HEK293T (cell line): ENCODE measurements around the gene MRPS6.

Experiments used
- BHLHE40 ChIP-seq: fragments of 450-650 bp; IDR thresholded peaks from 2 replicates; pipeline ENCODE4 v1.6.1; 2016; ENCODE audit warnings: mild to moderate bottlenecking, moderate library complexity, borderline replicate concordance
- FOXK2 ChIP-seq: fragments of 450-650 bp; IDR thresholded peaks from 2 replicates; pipeline ENCODE4 v1.6.1; 2016; ENCODE audit warnings: mild to moderate bottlenecking
- PKNOX1 ChIP-seq: fragments of 450-650 bp; IDR thresholded peaks from 2 replicates; pipeline ENCODE4 v1.6.1; 2016

- no peak for TF ChIP-seq BHLHE40
- no peak for TF ChIP-seq FOXK2
- TF ChIP-seq PKNOX1, result no peak
Measured at GRCh38 chr21:34024374-34024693, 49.0 kb upstream of the MRPS6 start.
